NCI-H345 (cell line): ENCODE data around the gene RIPPLY1.

Experiments
- DNase-seq: peaks from one replicate; lab custom pipeline; 2025; lab: John Stamatoyannopoulos, UW

The RIPPLY1 gene

GRCh38 chrX:106903291-106903824, at the start of gene RIPPLY1:
TSS of gene RIPPLY1 (minus strand) at chrX:106903341. CDS start at chrX:106903287, 54 bp downstream.
- no peak for DNase-seq

- DNase-seq, result no peak
Observed at GRCh38 chrX:106952538-106952937, 49.4 kb upstream of the RIPPLY1 start.

GRCh38 chrX:106952089-106952488, 48.9 kb upstream of the RIPPLY1 start:
- no peak for DNase-seq

GRCh38 chrX:106951230-106951629, 48.1 kb upstream of the RIPPLY1 start:
- DNase-seq, result no peak

GRCh38 chrX:106950381-106950780, 47.2 kb upstream of the RIPPLY1 start:
- no peak for DNase-seq

GRCh38 chrX:106949366-106949765, 46.2 kb upstream of the RIPPLY1 start:
- no peak for DNase-seq

- DNase-seq, result no peak
Observed at GRCh38 chrX:106948641-106949040, 45.5 kb upstream of the RIPPLY1 start.

GRCh38 chrX:106946464-106946863, 43.3 kb upstream of the RIPPLY1 start:
- no peak for DNase-seq

- no peak for DNase-seq
Observed at GRCh38 chrX:106940068-106940467, 36.9 kb upstream of the RIPPLY1 start.

- no peak for DNase-seq
Observed at GRCh38 chrX:106939566-106939965, 36.4 kb upstream of the RIPPLY1 start.

- DNase-seq, result no peak
Observed at GRCh38 chrX:106936246-106936645, 33.1 kb upstream of the RIPPLY1 start.

GRCh38 chrX:106935175-106935574, 32.0 kb upstream of the RIPPLY1 start:
- DNase-seq, result no peak

- DNase-seq, result no peak
Observed at GRCh38 chrX:106933538-106933961, 30.4 kb upstream of the RIPPLY1 start.

GRCh38 chrX:106932960-106933537, 29.9 kb upstream of the RIPPLY1 start:
- DNase-seq, result no peak

- no peak for DNase-seq
Observed at GRCh38 chrX:106932492-106932923, 29.4 kb upstream of the RIPPLY1 start.

GRCh38 chrX:106931831-106932491, 28.8 kb upstream of the RIPPLY1 start:
- DNase-seq, result no peak

GRCh38 chrX:106928227-106928626, 25.1 kb upstream of the RIPPLY1 start:
- DNase-seq, result no peak

- no peak for DNase-seq
Observed at GRCh38 chrX:106927700-106928099, 24.6 kb upstream of the RIPPLY1 start.

- no peak for DNase-seq
Observed at GRCh38 chrX:106927023-106927422, 23.9 kb upstream of the RIPPLY1 start.

GRCh38 chrX:106921637-106922036, 18.5 kb upstream of the RIPPLY1 start:
- no peak for DNase-seq

GRCh38 chrX:106919932-106920452, 16.9 kb upstream of the RIPPLY1 start, which contains the start of gene CLDN2:
TSS of gene CLDN2 (plus strand) at chrX:106920402. CDS start at chrX:106928229, 7,827 bp downstream.
- no peak for DNase-seq

GRCh38 chrX:106917830-106918500, 14.8 kb upstream of the RIPPLY1 start:
- no peak for DNase-seq

- no peak for DNase-seq
Observed at GRCh38 chrX:106912864-106913263, 9.7 kb upstream of the RIPPLY1 start.
